ENCODE results near the gene LRRC36. TPM values are rescaled to one million over a fixed set of nuclear protein-coding genes. Genes with fewer than 3 reads are reported as not detected.

Gene LRRC36
- total and polyA plus RNA-seq, 9 of the 15 experiments (the other 6 are each of a cell fraction or from before 2014, with no cell fraction given) = 0.09 to 0.40 (median 0.17) TPM; not detected in 1

DNA sequence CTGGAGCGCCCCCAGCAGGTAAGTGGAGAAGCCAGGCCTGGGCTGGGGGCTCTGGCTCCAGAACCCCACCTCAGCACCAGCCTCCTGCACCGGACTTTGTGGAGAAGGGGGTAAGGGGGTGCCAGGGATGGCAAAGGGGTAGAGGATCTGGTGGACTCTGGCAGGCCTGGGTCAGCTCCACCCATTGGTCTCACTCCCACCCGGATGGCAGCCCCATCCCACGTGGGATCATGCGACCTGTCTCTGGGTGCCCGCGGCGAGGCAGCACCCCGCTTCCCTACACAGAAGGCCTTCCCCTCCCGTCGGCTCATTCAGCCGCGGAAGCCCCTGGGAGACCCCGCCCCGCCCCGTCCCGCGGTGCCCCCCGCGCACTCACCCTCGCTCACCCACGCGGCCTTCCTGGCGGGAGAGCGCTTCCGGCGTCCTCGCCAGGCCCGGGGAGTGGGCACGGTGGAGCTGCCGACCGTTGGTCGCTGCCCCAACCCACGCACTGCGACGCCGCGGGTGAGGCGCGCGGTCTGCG is 47.8 kb upstream of the LRRC36 start (continued):
- TF ChIP-seq, protein P1, sequence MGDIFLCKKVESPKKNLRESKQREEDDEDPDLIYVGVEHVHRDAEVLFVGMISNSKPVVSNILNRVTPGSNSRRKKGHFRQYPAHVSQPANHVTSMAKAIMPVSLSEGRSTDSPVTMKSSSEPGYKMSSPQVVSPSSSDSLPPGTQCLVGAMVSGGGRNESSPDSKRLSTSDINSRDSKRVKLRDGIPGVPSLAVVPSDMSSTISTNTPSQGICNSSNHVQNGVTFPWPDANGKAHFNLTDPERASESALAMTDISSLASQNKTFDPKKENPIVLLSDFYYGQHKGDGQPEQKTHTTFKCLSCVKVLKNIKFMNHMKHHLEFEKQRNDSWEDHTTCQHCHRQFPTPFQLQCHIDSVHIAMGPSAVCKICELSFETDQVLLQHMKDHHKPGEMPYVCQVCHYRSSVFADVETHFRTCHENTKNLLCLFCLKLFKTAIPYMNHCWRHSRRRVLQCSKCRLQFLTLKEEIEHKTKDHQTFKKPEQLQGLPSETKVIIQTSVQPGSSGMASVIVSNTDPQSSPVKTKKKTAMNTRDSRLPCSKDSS (IDR thresholded peaks at IDR 0.05; ENCODE audit: low read depth, partially characterized antibody) = no peak
- TF ChIP-seq IFI16 (CRISPR knock-in tag; IDR thresholded peaks at IDR 0.05) (no peak), SMAD4 (CRISPR knock-in tag; conservative IDR thresholded peaks at IDR 0.05) (0 out of 2 replicates have a peak, but pooled peaks have one; percentile 8), CEBPG (CRISPR knock-in tag; IDR thresholded peaks at IDR 0.05) (no peak), CEBPG (tag; conservative IDR thresholded peaks at IDR 0.05 in 1 of 2, IDR thresholded peaks at IDR 0.05 in 1 of 2) (no peak), MXI1 (IDR thresholded peaks at IDR 0.05; ENCODE audit: low read depth, low read length) (peak; percentile 43; the same call in 1 of the 2 replicates), GABPA (tag; conservative IDR thresholded peaks at IDR 0.05; ENCODE audit: low read depth) (peak; percentile 81)
- TF ChIP-seq, protein P2, sequence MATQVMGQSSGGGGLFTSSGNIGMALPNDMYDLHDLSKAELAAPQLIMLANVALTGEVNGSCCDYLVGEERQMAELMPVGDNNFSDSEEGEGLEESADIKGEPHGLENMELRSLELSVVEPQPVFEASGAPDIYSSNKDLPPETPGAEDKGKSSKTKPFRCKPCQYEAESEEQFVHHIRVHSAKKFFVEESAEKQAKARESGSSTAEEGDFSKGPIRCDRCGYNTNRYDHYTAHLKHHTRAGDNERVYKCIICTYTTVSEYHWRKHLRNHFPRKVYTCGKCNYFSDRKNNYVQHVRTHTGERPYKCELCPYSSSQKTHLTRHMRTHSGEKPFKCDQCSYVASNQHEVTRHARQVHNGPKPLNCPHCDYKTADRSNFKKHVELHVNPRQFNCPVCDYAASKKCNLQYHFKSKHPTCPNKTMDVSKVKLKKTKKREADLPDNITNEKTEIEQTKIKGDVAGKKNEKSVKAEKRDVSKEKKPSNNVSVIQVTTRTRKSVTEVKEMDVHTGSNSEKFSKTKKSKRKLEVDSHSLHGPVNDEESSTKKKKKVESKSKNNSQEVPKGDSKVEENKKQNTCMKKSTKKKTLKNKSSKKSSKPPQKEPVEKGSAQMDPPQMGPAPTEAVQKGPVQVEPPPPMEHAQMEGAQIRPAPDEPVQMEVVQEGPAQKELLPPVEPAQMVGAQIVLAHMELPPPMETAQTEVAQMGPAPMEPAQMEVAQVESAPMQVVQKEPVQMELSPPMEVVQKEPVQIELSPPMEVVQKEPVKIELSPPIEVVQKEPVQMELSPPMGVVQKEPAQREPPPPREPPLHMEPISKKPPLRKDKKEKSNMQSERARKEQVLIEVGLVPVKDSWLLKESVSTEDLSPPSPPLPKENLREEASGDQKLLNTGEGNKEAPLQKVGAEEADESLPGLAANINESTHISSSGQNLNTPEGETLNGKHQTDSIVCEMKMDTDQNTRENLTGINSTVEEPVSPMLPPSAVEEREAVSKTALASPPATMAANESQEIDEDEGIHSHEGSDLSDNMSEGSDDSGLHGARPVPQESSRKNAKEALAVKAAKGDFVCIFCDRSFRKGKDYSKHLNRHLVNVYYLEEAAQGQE (IDR thresholded peaks at IDR 0.05; ENCODE audit: borderline replicate concordance) = peak; percentile 84; the same call in 1 of the 2 replicates
- TF ChIP-seq, protein P2 (CRISPR knock-in tag; IDR thresholded peaks at IDR 0.05; ENCODE audit: low read depth) = no peak
- TF ChIP-seq, protein P3, sequence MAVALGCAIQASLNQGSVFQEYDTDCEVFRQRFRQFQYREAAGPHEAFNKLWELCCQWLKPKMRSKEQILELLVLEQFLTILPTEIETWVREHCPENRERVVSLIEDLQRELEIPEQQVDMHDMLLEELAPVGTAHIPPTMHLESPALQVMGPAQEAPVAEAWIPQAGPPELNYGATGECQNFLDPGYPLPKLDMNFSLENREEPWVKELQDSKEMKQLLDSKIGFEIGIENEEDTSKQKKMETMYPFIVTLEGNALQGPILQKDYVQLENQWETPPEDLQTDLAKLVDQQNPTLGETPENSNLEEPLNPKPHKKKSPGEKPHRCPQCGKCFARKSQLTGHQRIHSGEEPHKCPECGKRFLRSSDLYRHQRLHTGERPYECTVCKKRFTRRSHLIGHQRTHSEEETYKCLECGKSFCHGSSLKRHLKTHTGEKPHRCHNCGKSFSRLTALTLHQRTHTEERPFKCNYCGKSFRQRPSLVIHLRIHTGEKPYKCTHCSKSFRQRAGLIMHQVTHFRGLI (CRISPR knock-in tag; IDR thresholded peaks at IDR 0.05) = no peak
- TF ChIP-seq, protein P4, sequence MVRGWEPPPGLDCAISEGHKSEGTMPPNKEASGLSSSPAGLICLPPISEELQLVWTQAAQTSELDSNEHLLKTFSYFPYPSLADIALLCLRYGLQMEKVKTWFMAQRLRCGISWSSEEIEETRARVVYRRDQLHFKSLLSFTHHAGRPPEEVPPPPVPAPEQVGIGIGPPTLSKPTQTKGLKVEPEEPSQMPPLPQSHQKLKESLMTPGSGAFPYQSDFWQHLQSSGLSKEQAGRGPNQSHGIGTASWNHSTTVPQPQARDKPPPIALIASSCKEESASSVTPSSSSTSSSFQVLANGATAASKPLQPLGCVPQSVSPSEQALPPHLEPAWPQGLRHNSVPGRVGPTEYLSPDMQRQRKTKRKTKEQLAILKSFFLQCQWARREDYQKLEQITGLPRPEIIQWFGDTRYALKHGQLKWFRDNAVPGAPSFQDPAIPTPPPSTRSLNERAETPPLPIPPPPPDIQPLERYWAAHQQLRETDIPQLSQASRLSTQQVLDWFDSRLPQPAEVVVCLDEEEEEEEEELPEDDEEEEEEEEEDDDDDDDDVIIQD (CRISPR knock-in tag; IDR thresholded peaks at IDR 0.05) = no peak
- TF ChIP-seq, protein P5, sequence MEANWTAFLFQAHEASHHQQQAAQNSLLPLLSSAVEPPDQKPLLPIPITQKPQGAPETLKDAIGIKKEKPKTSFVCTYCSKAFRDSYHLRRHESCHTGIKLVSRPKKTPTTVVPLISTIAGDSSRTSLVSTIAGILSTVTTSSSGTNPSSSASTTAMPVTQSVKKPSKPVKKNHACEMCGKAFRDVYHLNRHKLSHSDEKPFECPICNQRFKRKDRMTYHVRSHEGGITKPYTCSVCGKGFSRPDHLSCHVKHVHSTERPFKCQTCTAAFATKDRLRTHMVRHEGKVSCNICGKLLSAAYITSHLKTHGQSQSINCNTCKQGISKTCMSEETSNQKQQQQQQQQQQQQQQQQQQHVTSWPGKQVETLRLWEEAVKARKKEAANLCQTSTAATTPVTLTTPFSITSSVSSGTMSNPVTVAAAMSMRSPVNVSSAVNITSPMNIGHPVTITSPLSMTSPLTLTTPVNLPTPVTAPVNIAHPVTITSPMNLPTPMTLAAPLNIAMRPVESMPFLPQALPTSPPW (CRISPR knock-in tag; IDR thresholded peaks at IDR 0.05) = no peak

Measured in K562 (cell line).